Stimulated activated CD4-positive, alpha-beta T cell treated with anti-CD3 and anti-CD28 coated beads, Interleukin-2, amount 100 ng/mL, for 4 hours (primary cell): ENCODE results near the gene FRMD6.
"Not testable (repeated sequence)": the region's sequence is repeated elsewhere in the genome, so short reads cannot be mapped to it uniquely, and the experiment has no call there.

Experiments
- DNase-seq: peaks from one replicate; pipeline ENCODE4 v3.0.0-alpha.2; 2020; ENCODE audit warnings: low read depth

Gene FRMD6

GRCh38 chr14:51725061-51725460 lies 73.4 kb downstream of the FRMD6 start:
- DNase-seq = no peak

GRCh38 chr14:51726166-51726899 lies 74.6 kb downstream of the FRMD6 start:
- DNase-seq = no peak

- DNase-seq = no peak
Observed at GRCh38 chr14:51727526-51727925, 75.8 kb downstream of the FRMD6 start.

- DNase-seq = no peak
Observed at GRCh38 chr14:51730098-51730497, 78.4 kb downstream of the FRMD6 start.

- DNase-seq = no peak
Observed at GRCh38 chr14:51730684-51731083, 79.0 kb downstream of the FRMD6 start.

GRCh38 chr14:51732494-51733112 lies 80.9 kb downstream of the FRMD6 start:
- DNase-seq = no peak

- no peak for DNase-seq
Observed at GRCh38 chr14:51733147-51733546, 81.4 kb downstream of the FRMD6 start.

- no peak for DNase-seq
Observed at GRCh38 chr14:51735851-51736250, 84.1 kb downstream of the FRMD6 start.

GRCh38 chr14:51738754-51739153 lies 87.0 kb downstream of the FRMD6 start:
- no peak for DNase-seq

- DNase-seq = no peak
Observed at GRCh38 chr14:51743588-51744000, 91.9 kb downstream of the FRMD6 start.

GRCh38 chr14:51744372-51745130 lies 92.8 kb downstream of the FRMD6 start:
- DNase-seq = no peak

GRCh38 chr14:51746823-51747222 lies 95.1 kb downstream of the FRMD6 start:
- DNase-seq = not testable (repeated sequence)

GRCh38 chr14:51750542-51750941 lies 98.8 kb downstream of the FRMD6 start:
- DNase-seq = no peak

- peak; percentile 26 for DNase-seq
Observed at GRCh38 chr14:51751611-51752345, 100.1 kb downstream of the FRMD6 start.

- not testable (repeated sequence) for DNase-seq
Observed at GRCh38 chr14:51757756-51758155, 106.0 kb downstream of the FRMD6 start.

- no peak for DNase-seq
Observed at GRCh38 chr14:51759950-51760349, 108.2 kb downstream of the FRMD6 start.

GRCh38 chr14:51765726-51766125 lies 114.0 kb downstream of the FRMD6 start:
- not testable (repeated sequence) for DNase-seq

- DNase-seq = not testable (repeated sequence)
Observed at GRCh38 chr14:51766586-51766985, 114.9 kb downstream of the FRMD6 start.

GRCh38 chr14:51769261-51769660 lies 117.6 kb downstream of the FRMD6 start:
- not testable (repeated sequence) for DNase-seq

- DNase-seq = peak; percentile 9
Observed at GRCh38 chr14:51774209-51774608, 122.5 kb downstream of the FRMD6 start.

- no peak for DNase-seq
Observed at GRCh38 chr14:51776102-51776894, 124.6 kb downstream of the FRMD6 start.
